ENCODE results near the gene GPLD1.

DNA sequence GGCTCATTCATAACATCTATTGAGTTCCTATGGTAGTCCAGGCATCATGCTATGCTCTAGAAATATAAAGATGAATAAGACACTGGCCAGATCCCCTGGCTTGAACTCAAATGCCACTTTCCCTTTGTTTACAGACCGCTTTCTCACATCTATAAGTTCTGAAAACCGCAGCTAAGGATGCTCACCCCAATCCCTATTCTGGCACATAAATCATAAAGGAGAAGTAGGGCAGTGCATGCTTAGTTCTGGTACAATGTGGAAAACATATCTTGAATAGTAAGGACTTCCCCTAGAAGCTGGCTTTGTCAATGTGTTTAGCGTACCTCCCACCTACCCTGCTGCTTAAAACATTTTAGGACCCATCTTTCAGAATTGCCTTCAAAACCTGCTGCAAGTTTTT, 60.2 kb downstream of the GPLD1 start:
- TF ChIP-seq, protein P1, sequence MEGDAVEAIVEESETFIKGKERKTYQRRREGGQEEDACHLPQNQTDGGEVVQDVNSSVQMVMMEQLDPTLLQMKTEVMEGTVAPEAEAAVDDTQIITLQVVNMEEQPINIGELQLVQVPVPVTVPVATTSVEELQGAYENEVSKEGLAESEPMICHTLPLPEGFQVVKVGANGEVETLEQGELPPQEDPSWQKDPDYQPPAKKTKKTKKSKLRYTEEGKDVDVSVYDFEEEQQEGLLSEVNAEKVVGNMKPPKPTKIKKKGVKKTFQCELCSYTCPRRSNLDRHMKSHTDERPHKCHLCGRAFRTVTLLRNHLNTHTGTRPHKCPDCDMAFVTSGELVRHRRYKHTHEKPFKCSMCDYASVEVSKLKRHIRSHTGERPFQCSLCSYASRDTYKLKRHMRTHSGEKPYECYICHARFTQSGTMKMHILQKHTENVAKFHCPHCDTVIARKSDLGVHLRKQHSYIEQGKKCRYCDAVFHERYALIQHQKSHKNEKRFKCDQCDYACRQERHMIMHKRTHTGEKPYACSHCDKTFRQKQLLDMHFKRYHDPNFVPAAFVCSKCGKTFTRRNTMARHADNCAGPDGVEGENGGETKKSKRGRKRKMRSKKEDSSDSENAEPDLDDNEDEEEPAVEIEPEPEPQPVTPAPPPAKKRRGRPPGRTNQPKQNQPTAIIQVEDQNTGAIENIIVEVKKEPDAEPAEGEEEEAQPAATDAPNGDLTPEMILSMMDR (conservative IDR thresholded peaks at IDR 0.05; ENCODE audit: low read depth in 2 of 2), result no peak
- TF ChIP-seq EZH2phosphoT487 (IDR thresholded peaks at IDR 0.05; ENCODE audit: unreplicated experiment), result no peak
- TF ChIP-seq, protein P2, sequence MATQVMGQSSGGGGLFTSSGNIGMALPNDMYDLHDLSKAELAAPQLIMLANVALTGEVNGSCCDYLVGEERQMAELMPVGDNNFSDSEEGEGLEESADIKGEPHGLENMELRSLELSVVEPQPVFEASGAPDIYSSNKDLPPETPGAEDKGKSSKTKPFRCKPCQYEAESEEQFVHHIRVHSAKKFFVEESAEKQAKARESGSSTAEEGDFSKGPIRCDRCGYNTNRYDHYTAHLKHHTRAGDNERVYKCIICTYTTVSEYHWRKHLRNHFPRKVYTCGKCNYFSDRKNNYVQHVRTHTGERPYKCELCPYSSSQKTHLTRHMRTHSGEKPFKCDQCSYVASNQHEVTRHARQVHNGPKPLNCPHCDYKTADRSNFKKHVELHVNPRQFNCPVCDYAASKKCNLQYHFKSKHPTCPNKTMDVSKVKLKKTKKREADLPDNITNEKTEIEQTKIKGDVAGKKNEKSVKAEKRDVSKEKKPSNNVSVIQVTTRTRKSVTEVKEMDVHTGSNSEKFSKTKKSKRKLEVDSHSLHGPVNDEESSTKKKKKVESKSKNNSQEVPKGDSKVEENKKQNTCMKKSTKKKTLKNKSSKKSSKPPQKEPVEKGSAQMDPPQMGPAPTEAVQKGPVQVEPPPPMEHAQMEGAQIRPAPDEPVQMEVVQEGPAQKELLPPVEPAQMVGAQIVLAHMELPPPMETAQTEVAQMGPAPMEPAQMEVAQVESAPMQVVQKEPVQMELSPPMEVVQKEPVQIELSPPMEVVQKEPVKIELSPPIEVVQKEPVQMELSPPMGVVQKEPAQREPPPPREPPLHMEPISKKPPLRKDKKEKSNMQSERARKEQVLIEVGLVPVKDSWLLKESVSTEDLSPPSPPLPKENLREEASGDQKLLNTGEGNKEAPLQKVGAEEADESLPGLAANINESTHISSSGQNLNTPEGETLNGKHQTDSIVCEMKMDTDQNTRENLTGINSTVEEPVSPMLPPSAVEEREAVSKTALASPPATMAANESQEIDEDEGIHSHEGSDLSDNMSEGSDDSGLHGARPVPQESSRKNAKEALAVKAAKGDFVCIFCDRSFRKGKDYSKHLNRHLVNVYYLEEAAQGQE (IDR thresholded peaks at IDR 0.05; ENCODE audit: unreplicated experiment), result no peak
- TF ChIP-seq ZNF331 (CRISPR knock-in tag; IDR thresholded peaks at IDR 0.05; ENCODE audit: low read depth), result no peak
- TF ChIP-seq POLR2AphosphoS5 (IDR thresholded peaks at IDR 0.05; ENCODE audit: low read depth), result no peak
- no peak for TF ChIP-seq EZH2 (IDR thresholded peaks at IDR 0.05; ENCODE audit: low read depth, unreplicated experiment)

Data from GM23338 (cell line).